HG02870 (cell line): ENCODE data around the gene ZNF19.

Experiments used
- ATAC-seq: cut with Tn5 transposase; IDR thresholded peaks from one replicate; pipeline ENCODE4 v1.9.1; 2021; ENCODE audit warnings: mild to moderate bottlenecking, moderate library complexity; ENCODE audit not compliant: unreplicated experiment

Gene ZNF19

DNA sequence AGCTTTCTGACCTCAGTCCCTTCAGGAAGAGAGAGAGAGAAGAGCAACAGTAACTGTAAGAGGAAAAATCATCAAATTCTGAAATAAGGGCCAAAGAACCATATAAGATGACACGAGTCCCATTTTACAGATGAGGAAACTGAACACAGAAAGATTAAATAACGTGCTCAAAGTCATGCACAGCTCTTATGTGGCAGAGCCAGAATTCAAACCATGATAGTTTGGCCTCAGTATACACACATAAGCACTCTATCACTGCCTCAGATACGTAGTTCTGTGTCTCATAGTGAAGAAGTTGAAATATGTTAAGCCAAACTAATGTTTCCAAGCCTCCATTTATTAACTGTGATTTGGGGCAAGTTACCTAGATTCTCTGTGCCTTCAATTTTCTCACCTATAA, 1.9 kb upstream of the ZNF19 start:
- no peak for ATAC-seq

DNA sequence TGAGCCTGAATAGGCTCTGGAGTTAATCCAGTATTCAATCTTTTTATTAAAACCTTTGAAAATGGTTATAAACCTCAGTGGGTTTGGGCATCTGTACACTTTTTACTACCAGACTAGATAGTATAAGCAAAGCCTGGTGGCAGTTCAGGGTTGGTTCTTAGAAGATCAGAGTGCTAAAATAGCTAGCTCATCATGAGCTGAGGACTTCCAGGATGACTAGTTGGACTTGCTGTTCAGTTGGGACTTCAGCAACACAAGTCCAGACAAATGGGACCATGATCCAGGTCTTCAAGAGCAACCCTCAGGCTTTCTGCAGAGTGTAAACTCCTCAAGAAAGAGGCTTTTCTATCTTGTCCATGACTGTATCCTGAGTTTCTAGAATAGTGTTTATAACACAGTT, 1.2 kb upstream of the ZNF19 start:
- no peak for ATAC-seq

- peak; percentile 81 for ATAC-seq
Observed at GRCh38 chr16:71484006-71484893, 4.9 kb downstream of the ZNF19 start.

DNA sequence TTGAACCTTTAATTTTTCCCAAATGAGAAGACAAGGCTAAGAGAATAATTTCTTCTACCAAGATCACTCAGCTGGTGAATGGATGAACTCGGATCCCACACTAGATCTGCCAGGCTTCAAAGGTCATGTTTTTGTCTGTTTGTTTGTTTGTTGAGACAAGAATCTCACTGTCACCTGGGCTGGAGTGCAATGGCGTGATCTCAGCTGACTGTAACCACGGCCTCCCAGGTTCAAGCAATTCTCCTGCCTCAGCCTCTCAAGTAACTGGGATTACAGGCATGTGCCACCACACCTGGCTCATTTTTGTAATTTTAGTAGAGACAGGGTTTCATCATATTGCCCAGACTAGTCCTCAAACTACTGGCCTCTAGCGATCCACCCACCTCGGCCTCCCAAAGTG, 6.6 kb downstream of the ZNF19 start:
- no peak for ATAC-seq

- ATAC-seq = no peak
Observed at GRCh38 chr16:71480956-71481355, 8.2 kb downstream of the ZNF19 start.

GRCh38 chr16:71479420-71479819, 9.7 kb downstream of the ZNF19 start:
- ATAC-seq = no peak

- ATAC-seq = no peak
Observed at GRCh38 chr16:71476457-71477124, 12.5 kb downstream of the ZNF19 start.

DNA sequence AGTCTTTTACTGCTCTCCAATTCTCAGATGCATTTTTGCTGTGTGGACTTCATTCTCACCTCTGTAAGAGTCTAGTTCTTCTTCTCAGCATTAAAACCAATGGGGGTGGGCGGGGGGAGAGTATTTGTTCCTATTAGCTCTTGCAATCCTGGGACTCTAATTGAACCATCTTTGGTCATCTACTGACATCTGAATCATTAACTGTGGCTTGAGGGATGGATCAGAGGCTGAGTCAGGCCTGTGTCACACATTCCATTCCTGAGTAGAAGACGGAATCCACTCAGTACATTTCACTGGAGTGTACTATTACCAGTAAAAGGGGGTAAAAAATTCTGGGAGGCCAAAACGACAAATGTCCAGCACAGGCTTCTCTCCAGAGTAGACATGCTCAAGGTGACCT, 14.3 kb downstream of the ZNF19 start:
- ATAC-seq = no peak

DNA sequence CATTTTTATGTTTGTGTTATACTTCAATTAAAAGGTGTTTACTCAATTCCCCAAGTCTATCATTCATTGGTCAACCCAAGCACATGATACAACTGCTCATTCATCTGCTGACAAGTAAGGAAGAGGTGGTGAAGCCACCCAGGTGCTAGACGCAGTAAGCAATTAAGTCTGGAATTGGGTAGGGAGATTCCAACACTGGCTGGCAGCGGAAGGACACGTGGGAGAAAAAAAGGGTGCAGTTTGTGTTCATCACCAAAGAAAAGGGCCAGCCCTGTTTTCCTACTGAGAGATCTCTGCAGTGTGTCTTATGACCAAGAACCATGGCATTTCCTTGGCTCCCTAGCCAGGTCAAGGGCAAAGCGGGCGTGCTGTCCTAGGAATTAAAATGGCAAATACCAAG, 15.2 kb downstream of the ZNF19 start:
- ATAC-seq = no peak

DNA sequence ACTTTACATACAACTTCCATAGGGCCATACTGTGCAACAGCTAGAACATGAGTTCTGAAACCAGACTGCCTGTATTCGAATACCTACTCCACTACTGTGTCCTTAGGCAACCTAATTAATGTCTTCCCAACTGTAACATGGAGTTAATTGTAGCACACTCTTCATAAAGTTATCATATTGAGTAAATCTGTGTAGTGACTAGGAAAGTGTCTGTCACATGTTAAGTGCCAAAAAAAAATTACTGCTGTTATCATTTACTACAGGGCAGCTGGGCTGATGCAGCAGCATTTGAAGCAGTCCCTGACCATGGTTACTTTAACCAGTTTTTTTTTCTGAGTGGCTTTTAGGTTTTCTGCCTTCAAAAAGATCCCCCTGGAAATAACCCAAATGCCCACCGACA, 16.2 kb downstream of the ZNF19 start:
- no peak for ATAC-seq

DNA sequence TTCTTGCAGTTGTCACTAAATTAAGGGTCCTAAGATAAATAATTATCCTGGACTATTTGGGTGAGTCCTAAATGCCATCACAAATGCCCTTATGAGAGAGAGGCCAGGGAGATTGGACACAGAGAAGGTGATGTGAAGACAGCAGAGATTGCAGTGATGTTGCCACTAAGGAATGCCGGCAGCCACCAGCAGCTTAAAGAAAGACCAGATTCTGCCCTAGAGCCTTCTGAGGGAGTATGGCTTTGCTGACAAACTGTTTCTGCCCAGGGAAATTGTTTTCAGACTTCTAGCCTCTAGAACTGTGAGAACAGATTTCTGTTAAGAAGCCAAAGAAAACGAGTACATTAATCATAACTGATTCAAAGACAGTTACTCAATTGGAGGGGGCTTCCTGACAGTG, 17.1 kb downstream of the ZNF19 start:
- no peak for ATAC-seq

DNA sequence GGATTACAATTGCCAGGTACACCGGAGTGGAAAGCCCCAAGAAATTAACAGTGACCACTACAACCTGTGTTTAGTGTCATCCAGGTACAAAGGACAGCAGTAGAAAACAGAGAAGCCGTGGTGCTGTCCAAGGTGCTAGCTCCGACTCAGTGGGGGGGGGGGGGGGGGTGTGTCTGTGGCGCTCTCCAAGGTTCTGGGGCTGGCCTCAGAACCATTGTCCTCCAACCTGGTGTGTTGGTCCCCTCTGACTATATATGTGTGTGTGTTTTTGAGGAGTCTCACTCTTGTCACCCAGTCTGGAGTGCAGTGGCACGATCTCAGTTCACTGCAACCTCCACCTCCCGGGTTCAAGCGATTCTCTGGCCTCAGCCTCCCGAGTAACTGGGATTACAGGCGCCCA, 21.3 kb downstream of the ZNF19 start:
- no peak for ATAC-seq

GRCh38 chr16:71464231-71464630, 24.9 kb downstream of the ZNF19 start:
- ATAC-seq = no peak

DNA sequence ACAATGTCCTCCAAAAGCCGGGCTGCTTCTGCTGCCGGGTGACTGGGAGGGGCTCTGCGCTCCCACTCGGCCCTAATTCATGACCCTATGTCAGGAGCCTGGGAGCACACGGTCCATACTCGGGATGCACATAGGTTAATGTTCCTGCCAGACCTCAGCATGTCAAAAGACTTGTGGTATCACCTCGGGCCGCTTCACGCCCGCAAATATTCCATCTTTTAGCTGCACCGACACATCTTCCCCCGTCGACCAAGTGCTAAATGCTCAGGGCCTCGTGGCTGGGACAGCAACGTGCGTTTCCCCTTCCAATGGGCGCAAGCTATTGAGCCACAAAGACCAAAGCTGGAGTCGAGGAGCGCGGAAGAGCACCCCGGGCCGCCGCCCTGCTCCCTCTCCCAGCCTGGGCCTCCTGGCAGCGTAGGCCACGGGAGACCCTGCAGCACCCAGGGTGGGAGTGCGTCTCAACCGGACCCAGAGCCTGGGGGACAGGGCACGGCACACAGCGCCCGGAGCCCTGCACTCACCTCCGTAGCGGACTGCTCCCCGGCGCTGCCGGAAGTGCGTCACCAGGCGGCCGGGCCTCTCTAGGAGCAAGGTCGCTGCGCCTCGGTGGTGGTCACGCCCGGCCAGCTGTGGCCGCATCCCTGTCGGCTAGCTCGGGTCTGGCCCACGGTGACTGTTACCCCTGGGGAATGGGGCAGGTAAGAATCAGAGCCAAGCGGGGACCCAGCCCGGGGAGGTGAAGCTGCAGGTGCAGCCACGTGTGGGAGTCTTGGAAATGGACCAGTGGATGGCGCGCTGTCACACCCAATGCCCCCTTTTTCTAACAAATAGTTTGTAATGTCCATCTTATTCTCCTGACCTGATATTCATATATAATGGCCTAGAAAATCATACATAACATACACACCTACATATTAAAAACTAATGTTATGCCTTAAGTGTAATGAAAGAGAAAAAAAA, 27.2 kb downstream of the ZNF19 start, which contains the start of gene ZNF23:
Gene ZNF23 (minus strand): TSS at position 562 of the 963 bp plus-strand sequence. CDS start 5,451 bp downstream, outside the sequence.
- peak; percentile 94 for ATAC-seq

DNA sequence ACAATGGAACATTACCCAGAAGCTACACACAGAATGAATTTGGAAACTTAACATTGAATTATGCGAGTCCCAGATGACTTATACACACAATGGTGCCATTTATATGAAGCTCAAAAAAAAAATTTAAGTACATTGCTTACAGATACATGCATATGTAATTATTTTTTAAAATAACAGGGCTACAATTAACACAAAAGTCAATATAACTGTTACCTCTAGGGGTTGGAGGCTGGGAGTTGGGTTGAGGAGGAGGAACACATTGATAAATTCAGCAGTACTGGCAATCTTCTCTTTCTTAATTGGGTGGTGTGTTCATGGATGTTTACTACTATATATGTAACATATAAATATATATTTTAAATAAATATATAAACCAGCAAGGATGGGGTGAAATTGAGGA, 28.2 kb downstream of the ZNF19 start:
- no peak for ATAC-seq

- no peak for ATAC-seq
Observed at GRCh38 chr16:71460236-71460635, 28.9 kb downstream of the ZNF19 start.

- ATAC-seq = no peak
Observed at GRCh38 chr16:71459510-71459909, 29.6 kb downstream of the ZNF19 start.

GRCh38 chr16:71456801-71457200, 32.3 kb downstream of the ZNF19 start:
- ATAC-seq = no peak

DNA sequence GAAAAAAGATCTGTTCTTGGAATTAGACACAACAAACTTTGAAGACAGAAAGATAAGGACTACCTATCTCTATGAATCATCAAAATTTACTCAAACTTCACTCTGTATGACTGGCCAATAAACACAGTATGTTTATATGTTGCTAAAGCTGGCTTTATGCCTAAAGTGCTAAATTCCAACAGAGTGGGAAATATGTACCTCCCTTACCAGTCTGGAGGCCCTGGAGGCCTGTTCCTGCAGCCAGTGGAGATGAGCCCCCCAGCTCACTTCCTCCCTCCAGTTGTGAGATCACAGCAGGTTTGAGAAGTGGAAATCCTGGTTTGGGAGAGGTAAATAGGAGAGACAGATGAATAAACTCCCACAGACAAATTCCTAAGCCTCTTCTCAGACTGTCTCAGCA, 36.1 kb downstream of the ZNF19 start:
- no peak for ATAC-seq

DNA sequence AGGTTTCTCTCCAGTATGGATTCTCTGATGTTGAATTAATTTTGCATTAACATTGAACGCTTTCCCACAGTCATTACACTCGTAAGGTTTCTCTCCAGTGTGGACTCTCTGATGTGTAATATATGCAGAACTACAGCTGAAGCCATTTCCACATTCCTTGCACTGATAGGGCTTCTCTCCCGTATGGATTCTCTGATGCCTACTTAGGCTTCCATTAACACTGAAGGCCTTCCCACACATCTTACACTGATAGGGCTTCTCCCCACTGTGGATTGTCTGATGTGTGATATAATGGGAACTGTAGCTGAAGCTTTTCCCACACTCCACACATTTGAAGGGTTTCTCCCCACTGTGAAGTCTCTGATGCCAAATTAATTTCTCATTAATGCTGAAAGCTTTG, 40.1 kb downstream of the ZNF19 start:
- no peak for ATAC-seq

DNA sequence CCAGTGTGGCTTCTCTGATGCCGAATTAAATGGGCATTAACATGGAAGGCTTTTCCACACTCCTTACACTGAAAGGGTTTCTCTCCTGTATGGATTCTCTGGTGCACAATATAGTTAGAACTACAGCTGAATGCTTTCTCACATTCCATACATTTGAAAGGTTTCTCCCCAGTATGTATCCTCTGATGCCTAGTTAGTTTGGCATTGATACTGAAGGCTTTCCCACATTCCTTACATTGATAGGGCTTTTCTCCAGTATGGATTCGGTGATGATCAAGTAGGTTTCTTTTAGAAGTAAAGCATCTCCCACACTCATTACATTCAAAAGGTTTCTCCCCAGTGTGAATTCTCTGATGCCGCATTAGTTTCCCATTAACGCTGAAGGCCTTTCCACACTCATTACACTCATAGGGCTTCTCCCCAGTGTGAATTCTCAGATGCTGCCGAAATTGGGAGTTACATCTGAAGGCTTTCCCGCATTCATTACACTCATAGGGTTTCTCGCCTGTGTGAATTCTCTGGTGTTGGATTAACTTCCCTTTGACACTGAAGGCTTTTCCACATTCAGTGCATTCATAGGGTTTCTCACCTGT, 40.8 kb downstream of the ZNF19 start:
- ATAC-seq = no peak
